HG03060 (cell line): ENCODE data around the gene PPFIBP1.
"Not testable (repeated sequence)": the region's sequence is repeated elsewhere in the genome, so short reads cannot be mapped to it uniquely, and the experiment has no call there.

Experiments
- ATAC-seq: cut with Tn5 transposase; IDR thresholded peaks from one replicate; pipeline ENCODE4 v1.9.1; 2021; ENCODE audit warnings: low read depth, moderate number of reproducible peaks; ENCODE audit not compliant: unreplicated experiment

The PPFIBP1 gene

DNA sequence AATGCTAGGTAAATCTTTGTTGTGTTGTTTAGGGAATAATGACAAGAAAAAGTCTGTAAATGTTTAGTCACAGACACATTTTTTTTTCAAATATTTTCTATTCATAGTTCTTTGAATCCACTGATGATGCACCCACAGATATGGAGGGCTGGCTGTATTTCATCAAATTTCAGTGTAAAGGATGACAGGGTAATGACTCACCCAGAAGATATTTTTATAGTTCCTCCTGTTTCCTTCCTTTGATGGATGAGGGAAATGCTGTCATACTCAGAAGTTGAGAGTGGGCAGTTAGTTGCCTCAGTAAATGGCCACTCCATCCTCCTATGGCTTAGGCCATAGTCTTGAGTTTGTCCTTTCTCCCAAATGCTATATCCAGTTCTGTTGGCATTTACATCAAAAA, 95.3 kb downstream of the PPFIBP1 start:
- no peak for ATAC-seq

- no peak for ATAC-seq
Measured at GRCh38 chr12:27620121-27620520, 96.1 kb downstream of the PPFIBP1 start.

GRCh38 chr12:27622436-27623195, 98.6 kb downstream of the PPFIBP1 start:
- no peak for ATAC-seq

DNA sequence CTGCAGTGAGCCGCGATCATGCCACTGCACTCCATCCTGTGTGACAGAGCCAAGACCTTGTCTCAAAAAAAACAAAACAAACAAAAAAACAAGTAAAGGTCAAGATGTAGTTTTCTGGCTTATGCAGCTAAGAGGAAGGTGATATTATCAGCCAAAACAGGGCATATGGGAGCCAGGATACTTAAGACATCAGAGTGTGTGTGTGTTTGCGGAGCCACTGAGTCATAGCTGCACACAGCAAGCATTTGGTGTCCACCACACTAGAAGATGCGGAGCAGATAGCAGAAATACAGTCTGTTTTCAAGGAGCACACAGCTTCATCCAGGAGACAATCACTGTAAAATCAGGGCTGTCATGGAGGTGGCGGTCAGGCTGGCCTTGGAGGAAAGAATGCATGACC, 99.6 kb downstream of the PPFIBP1 start:
- no peak for ATAC-seq

DNA sequence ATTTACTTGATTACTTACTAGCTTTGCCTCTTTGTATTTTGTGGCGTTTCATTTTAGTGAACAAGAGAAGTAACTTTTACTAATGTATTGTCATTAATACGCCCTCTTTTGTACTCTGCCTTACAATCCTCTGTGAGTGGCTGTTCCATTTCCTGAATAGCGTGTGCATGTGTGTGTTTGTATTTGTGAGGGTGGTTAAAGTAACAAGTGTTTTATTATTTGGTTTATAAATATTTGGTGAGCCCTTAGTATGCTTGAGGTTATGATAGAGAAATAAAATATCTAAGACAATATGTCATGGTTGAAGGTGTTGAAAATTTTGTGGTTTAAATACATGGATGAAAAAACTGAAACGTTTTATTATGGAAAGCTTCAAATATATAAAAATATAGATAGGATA, 100.6 kb downstream of the PPFIBP1 start:
- no peak for ATAC-seq

DNA sequence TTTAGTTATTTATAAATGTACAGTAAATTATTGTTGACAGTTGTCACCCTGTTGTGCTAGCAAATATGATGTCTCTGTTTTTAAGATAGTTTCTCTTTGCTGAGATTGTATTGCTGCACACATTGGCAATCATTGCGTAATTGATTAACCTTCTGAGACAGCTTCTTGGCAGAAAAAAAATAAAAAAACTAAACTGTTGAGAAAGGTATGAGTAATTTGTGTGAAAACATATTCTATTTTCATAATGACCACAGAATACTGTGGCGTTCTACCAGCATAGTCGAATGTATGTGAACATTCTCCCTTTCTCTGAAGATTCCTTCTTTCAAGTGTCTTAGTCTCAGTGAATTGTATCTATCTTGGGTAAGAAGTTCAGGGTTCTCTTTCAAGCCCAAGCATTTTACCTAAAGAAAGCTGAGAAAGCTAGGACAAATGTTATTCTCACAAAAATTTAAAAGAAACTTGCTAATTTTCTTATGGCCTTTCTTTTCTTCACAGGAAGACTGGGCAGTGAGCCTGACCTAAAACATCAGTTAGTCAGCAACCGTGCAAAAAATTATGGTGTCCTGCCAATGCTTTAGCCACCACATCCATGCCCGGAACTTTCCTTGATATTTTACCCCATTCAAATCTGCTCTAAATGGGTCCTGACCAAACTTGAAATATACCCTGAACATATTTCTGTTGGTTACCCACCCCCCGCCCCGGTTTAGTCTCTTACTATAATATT, 103.3 kb downstream of the PPFIBP1 start:
- no peak for ATAC-seq

DNA sequence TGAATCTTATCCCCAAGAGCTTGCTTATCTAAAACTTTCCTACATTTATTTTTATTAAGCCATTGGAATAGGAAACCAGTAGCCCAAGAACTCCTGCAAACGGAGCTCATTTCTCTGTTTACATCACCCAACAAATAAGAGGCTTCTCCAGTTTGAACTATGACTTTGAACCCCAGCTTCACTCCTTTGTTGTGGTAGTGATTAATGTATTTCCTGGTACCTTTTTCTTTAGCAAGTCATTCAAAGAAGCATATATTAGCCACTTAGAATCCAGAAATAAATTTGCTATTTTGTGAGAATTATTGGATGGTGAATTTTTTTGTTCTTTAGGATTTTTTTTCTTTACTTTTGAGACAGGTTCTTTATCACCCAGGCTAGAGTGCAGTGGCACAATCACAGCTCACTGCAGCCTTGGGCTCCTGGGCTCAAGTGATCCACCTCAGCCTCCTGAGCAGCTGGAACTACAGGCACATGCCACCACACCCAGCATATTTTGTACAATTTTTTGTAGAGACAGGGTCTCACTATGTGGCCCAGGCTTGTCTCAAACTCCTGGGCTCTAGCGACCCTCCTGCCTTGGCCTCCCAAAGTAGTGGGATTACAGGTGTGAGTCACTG, 104.0 kb downstream of the PPFIBP1 start:
- not testable (repeated sequence) for ATAC-seq

DNA sequence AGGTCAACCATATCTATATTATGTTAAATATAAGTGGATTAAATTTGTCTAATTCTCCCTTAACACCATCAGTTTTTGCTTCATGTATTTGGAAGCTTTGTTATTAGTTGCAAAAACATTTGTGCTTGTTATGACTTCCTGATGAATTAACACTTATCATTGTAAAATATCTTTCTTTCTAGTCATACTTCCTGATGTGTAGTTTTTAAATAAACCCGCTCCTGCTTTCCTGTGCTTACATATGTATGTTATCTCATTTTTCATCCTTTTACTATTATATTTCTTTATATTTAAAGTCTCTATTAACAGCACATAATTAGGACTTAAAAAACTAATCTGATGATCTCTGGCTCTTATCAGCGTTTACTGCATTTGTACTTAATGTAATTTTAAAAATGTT, 106.2 kb downstream of the PPFIBP1 start:
- not testable (repeated sequence) for ATAC-seq

DNA sequence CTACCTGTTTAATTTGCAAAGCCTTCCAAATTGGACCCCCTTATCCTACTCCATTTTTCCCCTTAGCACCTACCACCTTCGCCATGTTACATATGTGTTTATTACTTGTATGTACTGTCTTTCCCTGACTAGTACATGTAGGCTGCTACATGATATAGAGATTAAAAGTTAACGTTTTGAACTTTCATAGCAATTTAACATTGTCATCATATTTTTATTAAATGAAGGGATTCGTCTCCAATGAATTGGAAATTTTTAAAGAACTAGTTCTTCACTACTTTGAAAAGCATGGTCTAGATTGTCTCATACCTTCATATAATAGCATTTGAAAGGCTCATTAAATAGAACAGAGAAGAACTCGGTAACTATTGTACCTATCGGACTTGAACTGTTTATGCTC, 107.4 kb downstream of the PPFIBP1 start:
- no peak for ATAC-seq

DNA sequence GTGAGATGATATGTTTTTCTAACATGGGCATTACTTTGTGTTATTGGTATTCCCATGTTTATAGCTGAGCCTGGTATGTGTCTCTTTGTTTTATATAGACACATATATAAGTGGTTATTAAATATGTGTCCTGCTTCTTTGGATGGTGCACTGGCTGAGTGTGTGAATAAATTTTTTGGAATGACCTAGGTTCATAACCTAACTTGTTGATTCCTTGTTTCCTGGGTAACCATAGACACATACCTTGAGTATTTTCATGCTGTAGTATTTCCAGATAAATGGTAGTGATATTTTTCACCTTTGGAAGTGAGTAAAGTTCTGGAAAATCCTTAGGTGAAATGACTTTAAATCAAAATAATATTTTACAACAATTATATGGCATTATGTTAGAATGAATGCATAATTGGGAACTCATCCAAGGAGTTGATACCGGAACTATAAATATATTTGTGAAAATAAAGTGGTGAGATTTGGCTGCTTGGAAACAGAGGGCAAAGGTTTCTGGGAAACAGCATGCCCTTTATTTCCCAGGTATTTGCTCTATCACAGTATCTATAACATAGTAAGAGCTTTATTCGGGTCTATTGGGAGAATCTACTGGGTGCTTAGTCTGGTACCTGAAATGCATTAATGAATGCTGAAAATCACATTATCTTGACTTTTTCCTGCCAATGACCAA, 107.9 kb downstream of the PPFIBP1 start:
- no peak for ATAC-seq

- no peak for ATAC-seq
Measured at GRCh38 chr12:27635349-27635972, 111.5 kb downstream of the PPFIBP1 start.

DNA sequence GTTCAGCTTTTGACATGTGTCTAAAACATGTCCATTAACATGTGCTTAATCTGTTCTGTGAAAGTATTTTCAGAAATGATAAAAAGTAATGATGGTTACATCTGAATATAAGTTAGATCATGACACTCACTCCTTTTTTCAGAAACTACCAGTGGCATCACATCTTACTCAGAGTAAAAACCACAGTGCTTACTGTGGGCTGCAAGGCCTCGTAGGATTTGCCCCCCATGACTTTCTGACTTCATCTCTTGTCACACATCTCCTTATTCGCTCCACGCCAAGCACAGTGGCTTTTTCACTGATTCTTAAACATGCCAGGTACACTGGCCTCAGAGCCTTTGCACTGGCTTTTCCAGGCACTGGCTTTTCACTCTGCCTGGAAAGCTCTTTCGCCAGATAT, 112.6 kb downstream of the PPFIBP1 start:
- not testable (repeated sequence) for ATAC-seq

GRCh38 chr12:27637524-27637923, 113.5 kb downstream of the PPFIBP1 start:
- ATAC-seq = no peak

- ATAC-seq = no peak
Measured at GRCh38 chr12:27639265-27639664, 115.3 kb downstream of the PPFIBP1 start.

GRCh38 chr12:27640566-27641200, 116.7 kb downstream of the PPFIBP1 start:
- not testable (repeated sequence) for ATAC-seq

- not testable (repeated sequence) for ATAC-seq
Measured at GRCh38 chr12:27642361-27642760, 118.4 kb downstream of the PPFIBP1 start.

DNA sequence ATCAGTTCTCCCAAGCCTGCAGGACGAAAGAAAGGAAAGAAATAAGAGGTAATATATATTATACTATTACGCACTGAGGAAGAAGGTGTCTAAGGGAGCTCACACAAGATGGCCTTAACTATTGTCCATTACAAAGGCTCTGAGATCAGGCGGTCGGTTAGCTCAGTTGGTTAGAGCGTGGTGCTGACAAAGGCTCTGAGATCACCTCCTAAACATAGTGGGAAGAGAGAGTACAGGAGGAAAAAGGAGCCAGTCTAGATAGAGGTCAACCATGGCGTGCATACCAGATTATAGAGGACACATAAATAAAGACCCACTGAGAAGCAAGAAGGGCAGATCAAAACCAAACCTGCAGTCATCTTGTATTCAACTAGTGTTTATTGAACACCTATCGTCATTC, 118.9 kb downstream of the PPFIBP1 start:
- ATAC-seq = not testable (repeated sequence)

DNA sequence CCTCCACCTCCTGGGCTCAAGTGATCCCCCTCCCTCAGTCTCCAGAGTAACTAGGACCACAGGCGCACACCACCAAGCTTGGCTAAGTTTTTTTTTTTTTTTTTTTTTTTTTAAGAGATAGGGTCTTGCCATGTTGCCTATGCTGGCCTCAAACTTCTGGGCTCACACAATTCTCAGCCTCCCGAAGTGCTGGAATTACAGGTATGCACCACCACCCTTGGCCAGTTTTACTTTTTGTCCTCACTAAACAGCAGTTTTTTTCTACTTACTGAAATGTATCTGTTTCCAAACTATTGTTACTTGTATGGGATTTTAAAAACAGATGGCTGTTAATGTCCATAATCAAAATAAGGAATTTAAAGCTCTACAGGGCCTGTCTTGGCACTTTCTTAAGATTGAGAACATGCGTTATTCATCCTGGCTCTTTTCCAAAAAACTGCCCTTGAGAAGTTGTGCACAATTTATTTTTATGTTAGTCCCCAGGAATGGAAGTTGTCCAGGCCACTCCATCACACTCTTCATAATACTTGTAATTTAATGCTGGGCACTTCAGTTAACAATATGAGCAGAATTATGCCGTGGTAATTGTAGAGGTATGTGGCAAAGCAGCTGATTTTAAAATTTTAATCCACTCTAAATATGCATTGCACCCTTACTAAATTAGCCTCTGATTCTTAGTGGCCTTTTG, 120.3 kb downstream of the PPFIBP1 start:
- ATAC-seq = no peak

- no peak for ATAC-seq
Measured at GRCh38 chr12:27645671-27646070, 121.7 kb downstream of the PPFIBP1 start.
